Kasumi-1 (cell line): ENCODE data around the gene ALG9.
"Not testable (repeated sequence)": the region's sequence is repeated elsewhere in the genome, so short reads cannot be mapped to it uniquely, and the experiment has no call there.

Source experiments
- DNase-seq, 2 experiments: peaks; one replicate each; lab custom pipeline; 2025; lab: John Stamatoyannopoulos, UW

Gene ALG9

DNA sequence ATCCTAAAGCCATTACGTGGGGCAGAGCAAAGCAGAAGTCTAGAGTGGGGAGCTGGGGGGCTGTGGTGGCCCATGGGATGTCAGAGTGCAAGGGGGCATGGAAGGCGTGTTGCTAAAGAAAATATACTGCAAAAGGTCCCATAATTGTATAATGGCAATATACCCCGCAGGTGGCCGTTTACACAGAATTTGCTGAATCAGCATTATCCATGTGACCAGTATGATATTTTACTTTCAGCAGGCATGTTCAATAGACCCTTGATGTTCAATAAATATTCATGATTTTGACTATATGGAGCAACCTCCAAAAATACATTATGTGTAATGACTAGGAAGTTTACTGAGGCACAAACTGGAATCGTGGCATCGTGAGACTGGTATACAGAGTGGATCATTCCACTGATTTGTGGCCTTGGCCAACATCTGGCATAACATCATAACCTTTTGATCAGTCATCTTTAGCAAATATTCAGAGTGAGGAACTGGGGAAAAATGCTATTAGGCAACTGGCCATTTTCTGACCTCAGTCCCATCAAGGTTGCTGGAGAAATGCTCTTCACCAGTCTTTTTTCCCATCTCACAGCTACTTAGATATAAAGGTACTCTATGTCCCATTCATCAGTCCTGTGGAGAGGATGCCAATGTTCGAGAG lies 75.9 kb downstream of the ALG9 start:
- DNase-seq, result no peak

DNA sequence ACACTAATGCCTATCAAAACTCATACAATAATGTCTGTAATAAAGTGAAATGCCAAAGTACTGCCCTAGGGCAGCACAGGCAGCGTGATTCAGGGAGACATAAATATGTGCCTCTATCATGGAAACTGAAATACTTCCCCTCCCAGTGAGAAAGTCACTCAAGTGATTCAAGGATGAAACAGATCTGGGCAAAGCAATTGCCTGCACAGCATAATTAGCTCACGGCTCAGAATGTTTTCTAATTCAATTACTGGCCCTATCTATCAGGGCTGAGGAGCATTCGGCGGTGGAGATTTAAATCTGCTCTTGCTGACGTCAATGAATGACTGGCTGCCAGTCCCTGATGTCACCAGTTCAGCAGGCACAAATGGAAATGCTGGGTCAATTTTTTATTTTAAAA lies 77.5 kb downstream of the ALG9 start:
- no peak for DNase-seq

DNA sequence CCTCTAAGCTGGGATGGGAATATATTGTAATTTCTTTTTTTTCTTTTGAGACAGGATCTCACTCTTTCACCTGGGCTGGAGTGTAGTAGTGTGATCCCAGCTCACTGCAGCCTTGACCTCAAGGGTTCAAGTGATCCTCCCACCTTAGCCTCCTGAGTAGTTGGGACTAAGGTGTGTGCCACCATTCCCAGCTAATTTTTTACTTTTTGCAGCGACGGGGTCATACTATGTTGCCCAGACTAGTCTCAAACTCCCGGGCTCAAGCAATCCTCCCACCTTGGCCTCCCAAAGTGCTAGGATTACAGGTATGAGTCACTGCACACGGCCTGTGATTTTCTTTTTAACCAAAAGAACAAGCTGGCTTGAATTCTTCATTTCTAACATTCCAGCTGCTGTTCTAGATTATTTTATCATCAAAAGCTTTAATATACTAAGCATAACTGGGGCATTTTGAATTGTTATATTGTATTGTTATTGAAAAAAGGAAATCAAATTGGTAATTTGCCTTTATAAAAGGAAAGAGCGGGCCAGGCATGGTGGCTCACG lies 78.4 kb downstream of the ALG9 start:
- DNase-seq, result no peak

DNA sequence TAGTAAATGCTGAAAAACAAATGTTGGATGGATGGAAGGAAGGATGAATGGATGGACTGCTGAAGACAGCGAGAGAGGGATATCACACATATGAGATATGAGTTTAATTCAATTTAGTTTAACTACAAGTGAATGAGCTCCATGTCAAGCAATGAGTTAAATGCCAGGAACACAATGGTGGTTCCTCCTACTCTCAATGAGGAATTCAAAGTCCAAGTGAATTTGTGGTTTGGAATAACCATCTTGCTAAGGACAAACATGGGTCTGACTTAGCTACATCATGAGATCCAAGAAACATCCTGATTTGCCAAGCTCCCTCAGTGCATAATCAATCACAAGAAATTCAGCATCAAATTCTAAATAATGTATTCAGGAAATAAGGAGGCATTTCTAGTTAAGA lies 79.1 kb downstream of the ALG9 start:
- DNase-seq, result no peak

DNA sequence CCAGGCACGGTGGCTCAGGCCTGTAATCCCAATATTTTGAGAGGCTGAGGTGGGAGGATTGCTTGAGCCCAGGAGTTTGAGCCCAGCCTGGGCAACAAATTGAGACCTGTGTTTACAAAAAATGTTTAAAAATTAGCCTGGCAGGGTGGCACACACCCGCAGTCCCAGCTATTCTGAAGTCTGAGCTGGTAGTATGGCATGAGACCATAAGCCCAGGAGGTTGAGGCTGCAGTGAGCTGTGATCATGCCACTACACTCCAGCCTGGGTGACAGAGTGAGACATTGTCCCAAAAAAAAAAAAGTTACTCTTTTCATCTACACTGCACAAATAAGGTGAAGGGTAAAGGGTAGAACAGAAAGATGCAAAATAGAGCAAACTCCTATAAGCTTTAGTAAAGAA lies 82.9 kb downstream of the ALG9 start:
- DNase-seq, result no peak

DNA sequence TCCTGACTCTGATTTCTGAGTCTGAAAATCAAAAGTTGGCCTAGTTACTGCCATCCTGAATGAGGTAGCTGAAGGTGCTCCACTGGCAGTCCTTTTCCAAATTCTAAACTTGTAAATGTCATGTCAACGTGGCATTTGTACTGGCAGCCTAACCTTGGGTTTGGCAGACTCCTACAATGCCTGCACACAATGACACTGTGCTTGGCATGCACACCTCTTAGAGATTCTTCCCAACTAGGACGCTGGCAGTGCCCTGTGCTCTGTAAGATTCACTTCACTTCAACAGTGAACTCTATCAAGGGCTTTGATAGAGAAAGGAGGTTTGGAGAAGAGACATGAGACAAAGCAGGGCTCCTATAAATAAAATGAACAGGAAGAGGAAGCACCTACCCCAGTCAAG lies 83.3 kb downstream of the ALG9 start:
- DNase-seq, result peak; percentile 7 to 9

DNA sequence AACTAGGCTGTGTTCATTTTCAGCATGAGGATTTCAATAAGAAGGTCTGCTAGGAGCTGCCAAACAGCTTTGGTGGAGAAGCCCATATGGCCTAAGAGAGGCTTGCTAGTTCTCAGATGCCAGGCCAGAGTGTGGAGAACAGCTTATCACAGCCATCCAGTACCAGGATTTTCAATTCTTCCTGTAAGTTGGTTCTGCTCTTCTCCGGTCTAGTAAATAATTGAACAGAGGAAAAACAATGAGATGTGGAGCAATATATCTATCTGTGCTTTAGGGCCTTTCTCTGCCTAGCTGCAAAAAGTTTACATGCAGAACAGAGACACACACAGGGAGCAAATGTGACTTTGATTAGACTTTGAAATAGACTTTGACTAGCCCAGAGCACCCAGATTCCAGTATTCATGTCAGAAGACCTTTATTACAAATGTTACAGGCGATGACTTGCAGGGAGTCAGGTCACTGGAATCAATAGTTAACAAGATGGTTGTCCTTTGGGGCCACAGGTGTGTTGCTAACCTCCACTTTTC lies 85.4 kb downstream of the ALG9 start:
- DNase-seq, result no peak

DNA sequence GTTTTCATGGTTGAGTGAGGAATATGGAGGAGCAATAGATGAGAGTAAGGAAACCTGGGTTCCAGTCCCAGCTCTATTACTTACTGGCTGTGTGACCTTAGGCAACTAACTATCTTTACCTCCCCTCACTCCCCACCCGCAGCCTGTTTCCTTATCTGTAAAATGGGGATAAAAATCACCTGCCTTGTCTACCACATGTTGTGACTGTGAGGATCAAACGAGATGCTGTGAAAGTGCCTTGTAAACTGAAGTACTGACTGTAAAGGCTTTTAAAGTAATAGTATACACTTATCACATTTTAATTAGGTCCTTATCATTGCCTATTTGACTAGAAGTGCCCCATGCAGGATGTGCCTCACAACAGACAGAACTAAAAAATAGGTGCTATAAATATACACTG lies 86.3 kb downstream of the ALG9 start:
- DNase-seq, result no peak

DNA sequence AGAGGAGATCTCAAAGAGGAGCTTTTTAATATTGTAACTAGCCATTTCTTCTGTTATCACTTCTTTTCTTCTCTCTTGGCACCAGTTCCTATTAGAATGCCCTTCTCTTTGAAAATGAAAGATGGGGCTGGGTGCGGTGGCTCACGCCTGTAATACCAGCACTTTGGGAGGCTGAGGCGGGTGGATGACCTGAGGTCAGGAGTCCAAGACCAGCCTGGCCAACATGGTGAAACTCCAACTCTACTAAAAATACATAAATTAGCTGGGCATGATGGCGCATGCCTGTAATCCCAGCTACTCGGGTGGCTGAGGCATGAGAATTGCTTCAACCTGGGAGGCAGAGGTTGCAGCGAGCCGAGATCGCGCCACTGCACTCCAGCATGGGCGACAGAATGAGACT lies 87.1 kb downstream of the ALG9 start:
- not testable (repeated sequence) for DNase-seq

DNA sequence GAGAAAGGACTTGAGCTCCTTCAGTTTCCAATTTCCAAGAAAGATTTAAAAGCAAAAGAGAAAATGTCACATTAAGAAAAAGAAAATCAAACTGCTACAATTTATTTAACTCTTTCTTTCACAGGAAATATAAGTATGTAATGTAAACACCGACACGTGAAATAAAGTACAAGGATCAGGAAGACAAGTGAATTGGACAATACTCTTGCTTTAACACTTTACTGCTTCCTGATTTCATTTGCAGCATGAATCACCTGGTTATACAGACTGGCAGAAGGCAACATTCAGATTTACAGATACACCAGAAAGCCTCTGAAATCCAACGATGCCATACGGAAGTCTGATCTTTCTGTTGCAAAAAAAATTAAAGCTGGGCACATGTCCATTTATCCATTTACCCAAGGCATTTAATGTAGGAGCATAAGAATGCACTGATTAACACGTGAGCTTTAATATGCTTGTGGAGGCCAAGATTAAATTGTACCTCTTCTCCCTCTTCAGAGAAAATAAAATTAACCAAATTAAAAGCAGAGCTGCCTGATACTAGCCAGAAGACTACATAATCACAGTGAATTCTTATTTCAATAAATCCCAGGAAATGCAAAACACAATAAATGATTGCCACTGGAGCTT lies 89.2 kb downstream of the ALG9 start:
- DNase-seq, result no peak

DNA sequence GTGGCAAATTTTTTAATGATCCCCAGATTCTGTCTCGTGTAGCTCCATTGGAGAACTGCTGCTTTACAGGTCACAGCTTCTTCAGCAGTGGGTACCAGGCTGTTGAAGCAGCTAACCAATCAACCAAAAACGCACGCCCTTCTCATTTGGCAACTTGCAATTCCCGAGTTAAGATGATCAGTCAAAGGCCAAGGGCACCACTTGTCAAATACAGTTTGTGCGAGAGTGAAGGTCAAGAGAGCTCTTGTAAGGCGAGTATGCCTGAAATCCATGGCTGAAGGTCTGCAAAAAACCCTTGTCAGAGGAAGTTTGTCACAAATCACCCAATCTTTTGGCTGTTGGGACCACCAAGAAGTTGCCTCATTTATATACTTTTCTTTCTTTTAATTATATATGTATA lies 92.3 kb downstream of the ALG9 start:
- DNase-seq, result no peak

DNA sequence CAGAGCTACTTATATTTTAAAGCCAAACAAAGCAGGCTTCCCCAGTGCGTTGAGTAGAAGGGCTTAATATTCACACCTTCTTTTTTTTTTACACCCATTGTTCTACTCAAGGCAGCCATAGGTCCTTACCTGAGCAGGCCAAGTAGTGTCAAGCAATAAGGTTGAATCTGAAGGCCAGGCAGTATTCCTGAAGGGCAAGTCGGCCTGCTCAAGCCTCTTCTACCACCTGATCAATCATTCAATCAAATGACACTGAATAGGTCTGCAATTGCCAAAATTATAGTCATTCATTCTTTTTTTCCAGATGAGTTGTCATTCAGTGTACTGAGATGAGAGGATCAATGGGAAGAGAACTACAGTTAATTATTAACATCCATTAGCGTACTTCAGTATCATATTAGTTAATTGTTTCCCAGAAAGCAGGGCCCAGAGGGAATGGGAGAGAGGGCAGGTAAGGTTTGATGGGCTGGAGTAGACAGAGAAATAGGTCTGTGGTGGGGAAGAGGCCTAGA lies 93.3 kb downstream of the ALG9 start:
- no peak for DNase-seq

DNA sequence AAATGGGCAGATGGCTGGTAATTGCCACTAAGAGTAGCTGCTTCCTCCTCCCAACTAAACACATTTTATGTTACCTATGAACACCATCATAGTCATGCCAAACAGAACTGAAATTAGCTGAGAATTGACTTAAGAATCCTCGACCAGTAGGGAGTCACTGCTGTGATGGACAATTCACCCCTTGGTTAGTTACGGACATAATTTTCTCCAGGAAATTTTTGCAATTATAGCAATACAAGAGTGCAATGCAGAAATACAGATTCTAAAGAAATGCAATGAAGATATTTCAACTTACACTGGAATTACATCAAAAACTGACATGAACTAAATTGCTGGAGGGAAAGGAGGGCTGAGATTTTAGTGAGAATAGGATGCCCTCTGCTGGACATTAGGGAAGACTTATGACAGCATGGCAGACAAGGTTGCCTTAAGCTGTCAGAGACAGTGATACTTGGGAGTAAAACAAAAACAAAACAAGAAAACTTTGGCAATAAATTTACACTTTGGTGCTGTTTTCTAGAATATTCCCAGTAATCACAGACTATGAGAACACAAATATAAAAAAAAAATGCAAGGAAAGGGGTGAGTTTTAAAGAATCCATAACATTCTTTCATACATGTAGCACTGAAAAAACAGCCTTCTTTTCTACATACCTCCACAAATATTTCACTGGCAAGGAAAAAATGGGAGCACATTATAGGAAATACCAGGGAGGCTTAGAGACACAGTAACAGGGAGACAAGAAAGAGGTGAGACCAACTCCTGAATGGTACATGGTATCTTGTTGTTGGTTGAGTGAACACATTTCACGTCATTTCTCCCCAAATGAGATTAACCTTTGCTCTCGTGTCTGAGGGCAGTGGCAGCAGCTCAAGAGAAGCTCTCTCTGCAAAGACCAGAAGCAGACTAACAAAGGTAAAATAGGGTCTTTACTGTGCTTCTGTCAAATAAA lies 94.0 kb downstream of the ALG9 start:
- peak; percentile 76 for DNase-seq

DNA sequence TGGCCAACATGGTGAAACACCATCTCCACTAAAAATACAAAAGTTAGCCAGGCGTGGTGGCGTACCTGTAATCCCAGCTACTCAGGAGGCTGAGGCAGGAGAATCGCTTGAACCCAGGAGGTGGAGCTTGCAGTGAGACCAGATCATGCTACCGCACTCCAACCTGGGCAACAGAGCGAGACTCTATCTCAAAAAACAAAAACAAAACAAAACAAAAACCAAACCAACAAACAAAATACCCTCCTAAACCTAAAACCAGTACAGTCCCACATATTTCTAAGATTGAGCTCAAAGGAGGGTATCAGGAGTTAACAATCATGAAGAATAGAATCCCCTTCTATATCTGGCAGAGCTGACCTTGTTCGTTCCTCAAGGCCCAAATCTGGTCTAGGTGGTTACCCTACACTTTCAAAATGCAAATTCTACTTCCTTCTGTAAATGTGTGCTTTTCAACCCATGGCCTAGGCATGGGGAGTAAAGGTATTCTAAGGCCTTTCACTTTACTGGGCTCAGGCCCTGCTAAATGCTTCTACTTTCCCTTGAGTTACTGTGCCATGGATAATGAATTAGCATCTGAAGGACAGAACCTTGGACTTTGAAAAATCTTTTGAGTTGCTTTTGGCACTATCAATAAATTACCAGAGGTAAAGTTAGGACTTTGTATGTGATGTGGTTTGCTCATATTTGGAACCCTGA lies 94.8 kb downstream of the ALG9 start:
- no peak for DNase-seq

DNA sequence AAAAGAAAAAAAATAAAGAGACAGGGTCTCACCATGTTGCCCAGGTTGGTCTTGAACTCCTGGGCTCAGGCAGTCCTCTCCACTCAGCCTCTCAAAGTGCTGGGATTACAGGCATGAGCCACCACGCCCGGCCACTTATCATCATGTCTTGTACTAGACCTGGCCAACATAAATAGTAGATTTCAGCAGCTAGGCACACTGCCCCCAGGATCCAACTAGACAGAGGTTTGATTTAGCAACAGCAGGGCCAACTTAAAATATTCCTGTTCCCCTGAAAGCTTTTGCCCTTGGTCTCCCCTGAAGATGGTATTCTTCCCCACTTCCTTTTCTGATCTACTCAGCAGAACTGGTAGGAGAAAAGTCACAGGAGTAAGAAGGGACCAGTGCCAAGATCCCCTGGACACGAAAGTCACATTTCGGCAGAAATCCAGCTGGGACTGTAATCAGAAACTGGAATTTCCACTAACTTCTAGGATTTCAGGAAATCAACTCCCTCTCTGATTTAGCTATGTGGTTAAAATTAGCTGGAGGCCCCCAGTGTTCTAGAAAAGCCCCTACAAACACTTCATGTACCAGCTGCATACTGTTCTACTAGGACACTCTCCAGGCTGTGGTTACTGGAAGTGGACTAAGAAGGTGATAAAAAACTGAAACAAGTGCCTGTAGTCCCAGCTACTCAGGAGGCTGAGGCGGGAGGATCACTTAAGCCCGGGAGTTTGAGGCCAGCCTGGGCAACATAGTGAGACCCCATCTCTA lies 96.2 kb downstream of the ALG9 start:
- DNase-seq, result no peak

DNA sequence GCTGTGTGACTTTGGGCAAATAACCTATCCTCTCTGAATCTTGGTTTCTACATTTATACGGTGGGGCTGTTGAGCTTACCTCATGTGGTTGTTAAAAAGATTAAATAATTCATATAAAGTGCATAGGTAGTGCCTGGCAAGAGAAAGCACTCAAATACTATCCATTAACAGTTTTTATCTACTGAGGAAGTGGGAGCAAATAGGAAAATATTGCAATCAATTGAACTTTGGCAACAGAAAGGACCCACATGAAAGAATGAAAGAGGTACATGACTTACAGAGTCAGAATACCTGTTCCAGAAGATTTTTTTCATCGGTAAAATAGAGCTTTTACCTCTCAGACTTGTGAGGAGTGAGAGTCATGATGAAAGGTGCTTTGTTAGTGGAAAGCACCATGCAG lies 98.8 kb downstream of the ALG9 start:
- DNase-seq, result no peak

DNA sequence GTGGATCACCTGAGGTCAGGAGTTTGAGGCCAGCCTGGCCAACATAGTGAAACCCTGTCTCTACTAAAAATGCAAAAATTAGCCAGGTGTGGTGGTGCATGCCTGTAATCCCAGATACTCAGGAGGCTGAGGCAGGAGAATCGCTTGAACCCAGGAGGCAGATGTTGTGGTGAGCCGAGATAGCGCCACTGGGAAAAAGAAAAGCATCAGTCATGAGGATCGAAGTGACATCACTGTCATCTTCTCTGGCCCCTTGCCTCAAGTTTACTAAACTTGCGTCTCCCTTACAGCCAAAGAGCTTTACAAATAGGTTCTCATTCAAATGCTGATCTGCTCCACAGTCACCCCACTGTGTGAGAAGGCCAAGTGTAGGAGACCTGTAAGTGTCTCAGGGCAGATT lies 100.2 kb downstream of the ALG9 start:
- not testable (repeated sequence) for DNase-seq

DNA sequence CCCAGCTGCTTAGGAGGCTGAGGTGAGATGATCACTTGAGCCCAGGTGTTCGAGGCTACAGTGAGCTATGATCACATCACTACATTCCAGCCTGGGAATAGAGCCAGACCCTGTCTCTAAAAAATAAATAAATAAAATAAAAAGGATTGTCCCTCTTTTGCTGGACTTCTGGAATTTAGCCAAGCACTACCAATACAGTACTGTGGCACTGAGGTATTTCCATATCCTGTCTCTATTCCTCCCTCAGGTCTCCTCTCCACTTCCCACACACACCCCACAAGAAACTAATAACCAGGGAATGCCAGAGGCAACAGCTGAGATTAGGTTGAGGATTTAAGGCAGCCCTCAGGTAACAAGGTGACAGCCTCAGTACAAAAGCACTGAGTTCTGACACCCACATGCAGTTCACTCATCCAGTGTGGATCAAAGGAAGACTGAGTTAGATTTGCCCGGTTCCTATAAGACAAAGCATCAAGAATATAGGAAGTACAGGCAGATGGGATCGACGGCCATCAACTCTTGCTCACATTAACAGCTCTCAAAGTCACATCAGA lies 100.7 kb downstream of the ALG9 start:
- DNase-seq, result no peak

DNA sequence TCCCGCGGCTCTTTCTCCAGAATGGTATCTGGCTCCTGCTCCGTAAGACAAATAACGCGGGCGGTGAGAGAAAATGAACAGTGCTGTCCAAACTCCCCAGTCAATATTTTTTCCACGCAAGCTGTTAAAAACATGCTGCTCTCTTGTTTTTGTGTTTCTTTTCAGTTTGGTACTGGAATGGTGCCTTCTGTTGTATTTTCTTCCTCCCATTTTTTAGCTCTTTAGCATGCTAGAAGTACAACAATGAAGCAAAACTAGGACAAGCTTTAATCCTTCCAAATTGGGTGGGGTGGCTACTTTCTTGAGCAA lies 104.6 kb downstream of the ALG9 start:
- no peak for DNase-seq

DNA sequence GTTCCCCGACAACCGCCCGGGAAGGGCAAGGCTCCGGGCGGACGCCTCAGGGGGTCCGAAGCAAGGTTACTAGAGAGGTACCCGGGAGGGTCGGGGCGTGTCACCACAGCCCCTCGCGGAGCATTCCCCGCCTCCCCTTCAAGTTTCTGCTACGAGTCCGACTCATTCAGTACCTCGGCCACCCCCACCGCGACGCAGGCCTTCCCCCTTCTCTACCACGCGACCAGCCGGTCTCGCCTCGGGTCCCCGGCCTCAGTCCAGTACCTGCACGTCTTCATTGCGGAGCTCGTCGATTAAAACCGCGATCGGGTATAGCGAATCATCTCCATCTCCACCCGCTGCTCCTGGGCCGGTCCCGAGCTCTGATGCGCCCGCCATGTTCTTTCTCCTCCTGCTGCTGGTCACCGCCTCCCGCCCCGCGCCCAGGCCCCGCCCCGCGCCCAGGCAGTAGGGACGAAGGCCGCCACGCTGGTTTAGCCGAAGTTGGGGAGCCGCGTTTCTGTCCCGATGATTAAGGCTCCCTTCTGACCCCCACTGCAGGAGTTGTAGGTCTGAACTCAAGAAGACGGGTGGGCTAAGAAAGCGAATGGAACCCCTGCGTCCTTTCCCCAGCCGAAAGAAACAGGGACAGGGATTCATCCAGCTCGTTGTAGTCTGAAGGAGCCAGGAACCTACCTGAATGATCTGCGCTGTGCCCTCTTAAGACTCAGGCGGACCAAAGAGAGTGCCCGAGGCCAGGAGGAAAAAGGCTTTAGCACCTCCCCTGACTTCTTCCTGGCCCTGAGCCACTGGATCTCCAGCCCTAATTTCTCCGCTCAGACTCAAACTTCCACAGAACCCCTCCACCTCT lies 105.2 kb downstream of the ALG9 start, which contains the start of gene PPP2R1B:
PPP2R1B (minus strand) TSS at position 406 of the 850 bp plus-strand sequence; CDS start at position 378, 28 bp downstream.
- DNase-seq, result peak; percentile 69 to 81
